Measurements from ENCODE around the gene ATP6V1G2.
"Not testable (repeated sequence)": the region's sequence is repeated elsewhere in the genome, so short reads cannot be mapped to it uniquely, and the experiment has no call there.

Gene ATP6V1G2

GRCh38 chr6:31528821-31529328, 17.5 kb downstream of the ATP6V1G2 start, which contains the start of gene MCCD1:
Gene MCCD1, plus strand, starts transcription at chr6:31528962. Its CDS starts 53 bp downstream, at chr6:31529015.
- DNase-seq (ENCODE audit: low read depth), result no peak

GRCh38 chr6:31528307-31528777, 18.1 kb downstream of the ATP6V1G2 start:
- DNase-seq (ENCODE audit: low read depth), result no peak

GRCh38 chr6:31525932-31526591, 20.3 kb downstream of the ATP6V1G2 start:
- DNase-seq (ENCODE audit: low read depth), result peak; percentile 29

GRCh38 chr6:31525553-31525931, 20.9 kb downstream of the ATP6V1G2 start:
- DNase-seq (ENCODE audit: low read depth), result no peak

GRCh38 chr6:31521835-31522234, 24.6 kb downstream of the ATP6V1G2 start:
- DNase-seq (ENCODE audit: low read depth), result no peak

GRCh38 chr6:31513456-31514165, 32.8 kb downstream of the ATP6V1G2 start:
- no peak for DNase-seq (ENCODE audit: low read depth)

- DNase-seq (ENCODE audit: low read depth), result no peak
These were observed 36.4 kb downstream of the ATP6V1G2 start for GRCh38 chr6:31510007-31510406.

- DNase-seq (ENCODE audit: low read depth), result not testable (repeated sequence)
These were observed 37.4 kb downstream of the ATP6V1G2 start for GRCh38 chr6:31509036-31509435.

- DNase-seq (ENCODE audit: low read depth), result no peak
These were observed 43.8 kb downstream of the ATP6V1G2 start for GRCh38 chr6:31502586-31502985.

GRCh38 chr6:31499648-31500047, 46.8 kb downstream of the ATP6V1G2 start:
- not testable (repeated sequence) for DNase-seq (ENCODE audit: low read depth)

GRCh38 chr6:31498748-31499147, 47.7 kb downstream of the ATP6V1G2 start:
- no peak for DNase-seq (ENCODE audit: low read depth)

- DNase-seq (ENCODE audit: low read depth), result peak; percentile 62
These were observed 48.6 kb downstream of the ATP6V1G2 start, which contains the start of gene MICB for GRCh38 chr6:31497531-31498476. Gene MICB, plus strand, starts transcription at chr6:31498145. Its CDS starts 49 bp downstream, at chr6:31498194.

GRCh38 chr6:31496826-31497225, 49.6 kb downstream of the ATP6V1G2 start:
- DNase-seq (ENCODE audit: low read depth), result not testable (repeated sequence)

- DNase-seq (ENCODE audit: low read depth), result peak; percentile 56
These were observed 50.8 kb downstream of the ATP6V1G2 start for GRCh38 chr6:31495580-31495979.
